Astrocyte (in vitro differentiated cells and primary cell): ENCODE results near the gene SLC5A1.

Source experiments
- EZH2 ChIP-seq: IDR thresholded peaks from 2 replicates; pipeline ENCODE4 v1.6.1; 2012; ENCODE audit warnings: mild to moderate bottlenecking, low read length, inconsistent platforms; ENCODE audit not compliant: insufficient read depth
- TF ChIP-seq, protein P1 (sequence below): IDR thresholded peaks from 2 replicates; pipeline ENCODE4 v1.5.1; 2011; ENCODE audit warnings: low read depth, mild to moderate bottlenecking, inconsistent platforms, low read length, moderate library complexity; ENCODE audit not compliant: insufficient read depth

- TF ChIP-seq, protein P1, sequence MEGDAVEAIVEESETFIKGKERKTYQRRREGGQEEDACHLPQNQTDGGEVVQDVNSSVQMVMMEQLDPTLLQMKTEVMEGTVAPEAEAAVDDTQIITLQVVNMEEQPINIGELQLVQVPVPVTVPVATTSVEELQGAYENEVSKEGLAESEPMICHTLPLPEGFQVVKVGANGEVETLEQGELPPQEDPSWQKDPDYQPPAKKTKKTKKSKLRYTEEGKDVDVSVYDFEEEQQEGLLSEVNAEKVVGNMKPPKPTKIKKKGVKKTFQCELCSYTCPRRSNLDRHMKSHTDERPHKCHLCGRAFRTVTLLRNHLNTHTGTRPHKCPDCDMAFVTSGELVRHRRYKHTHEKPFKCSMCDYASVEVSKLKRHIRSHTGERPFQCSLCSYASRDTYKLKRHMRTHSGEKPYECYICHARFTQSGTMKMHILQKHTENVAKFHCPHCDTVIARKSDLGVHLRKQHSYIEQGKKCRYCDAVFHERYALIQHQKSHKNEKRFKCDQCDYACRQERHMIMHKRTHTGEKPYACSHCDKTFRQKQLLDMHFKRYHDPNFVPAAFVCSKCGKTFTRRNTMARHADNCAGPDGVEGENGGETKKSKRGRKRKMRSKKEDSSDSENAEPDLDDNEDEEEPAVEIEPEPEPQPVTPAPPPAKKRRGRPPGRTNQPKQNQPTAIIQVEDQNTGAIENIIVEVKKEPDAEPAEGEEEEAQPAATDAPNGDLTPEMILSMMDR = no peak
- TF ChIP-seq EZH2 = no peak
Measured at GRCh38 chr22:32016081-32016480, 27.0 kb upstream of the SLC5A1 start.
